ENCODE measurements around the gene DNA2.
"Not testable (repeated sequence)": the region's sequence is repeated elsewhere in the genome, so short reads cannot be mapped to it uniquely, and the experiment has no call there.

The DNA2 gene

GRCh38 chr10:68516216-68516615 is 44.4 kb upstream of the DNA2 start:
- not testable (repeated sequence) for H2AFZ ChIP-seq (ENCODE audit: insufficient read depth, low read length, poor library complexity); H2BK5ac ChIP-seq (ENCODE audit: low read depth, low read length, poor library complexity); H3K27ac ChIP-seq (ENCODE audit: low read depth, low read length); H3K79me1 ChIP-seq (ENCODE audit: low read length); H3K4me1 ChIP-seq (ENCODE audit: control insufficient read depth in 1 of 2, insufficient read depth in 2 of 2, low read length in 2 of 2); H4K12ac ChIP-seq (ENCODE audit: low read depth, low read length); H2BK12ac ChIP-seq (ENCODE audit: low read length); H2BK120ac ChIP-seq (ENCODE audit: insufficient read depth, low read length, poor library complexity); H3K79me2 ChIP-seq (ENCODE audit: control insufficient read depth, insufficient read depth, low read length, poor library complexity); H3K14ac ChIP-seq (ENCODE audit: low read length); H2AK5ac ChIP-seq (ENCODE audit: low read length); H3K9me3 ChIP-seq (ENCODE audit: insufficient read depth, low read depth, low read length); H3K27me3 ChIP-seq (ENCODE audit: insufficient read depth, low read length); H3K9ac ChIP-seq (ENCODE audit: low read length); H4K8ac ChIP-seq (ENCODE audit: low read depth, low read length); H3K36me3 ChIP-seq (ENCODE audit: control insufficient read depth in 1 of 2, insufficient read depth in 2 of 2, low read length in 2 of 2); H3K23ac ChIP-seq (ENCODE audit: low read length); H3K4ac ChIP-seq (ENCODE audit: low read depth, low read length); DNase-seq; H3K18ac ChIP-seq (ENCODE audit: low read length); H3K4me3 ChIP-seq (ENCODE audit: low read depth, low read length); H4K91ac ChIP-seq (ENCODE audit: low read depth, low read length); H3K4me2 ChIP-seq (ENCODE audit: low read length)
- WGBS (ENCODE audit: extremely low coverage, insufficient coverage, insufficient read length): no CpG with 5 or more reads among the region's 2 CpGs

- H3K79me2 ChIP-seq (ENCODE audit: control insufficient read depth, insufficient read depth, low read length, poor library complexity): no peaks in the 10 kb centered on the region
- no peak overlapping the region for H2AK5ac ChIP-seq (ENCODE audit: low read length)
- DNase-seq: no peak
- H3K27me3 ChIP-seq (ENCODE audit: insufficient read depth, low read length): no peaks in the 10 kb centered on the region
- H3K9me3 ChIP-seq (ENCODE audit: insufficient read depth, low read depth, low read length): no peaks in the 10 kb centered on the region
- no peak overlapping the region for H3K18ac ChIP-seq (ENCODE audit: low read length)
- no peak overlapping the region for H3K4ac ChIP-seq (ENCODE audit: low read depth, low read length)
- H2BK12ac ChIP-seq (ENCODE audit: low read length): no peak overlapping the region
- H2BK5ac ChIP-seq (ENCODE audit: low read depth, low read length, poor library complexity): no peak overlapping the region
- no peak overlapping the region for H4K8ac ChIP-seq (ENCODE audit: low read depth, low read length)
- H3K9ac ChIP-seq (ENCODE audit: low read length): no peak overlapping the region
- H4K91ac ChIP-seq (ENCODE audit: low read depth, low read length): no peak overlapping the region
- H3K4me2 ChIP-seq (ENCODE audit: low read length): no peak overlapping the region
- H3K4me3 ChIP-seq (ENCODE audit: low read depth, low read length): no peak overlapping the region
- no peak overlapping the region for H2BK120ac ChIP-seq (ENCODE audit: insufficient read depth, low read length, poor library complexity)
- H3K14ac ChIP-seq (ENCODE audit: low read length): no peak overlapping the region
- H3K23ac ChIP-seq (ENCODE audit: low read length): no peak overlapping the region
- H2AFZ ChIP-seq (ENCODE audit: insufficient read depth, low read length, poor library complexity): no peak overlapping the region
- no peaks in the 10 kb centered on the region for H3K4me1 ChIP-seq (ENCODE audit: control insufficient read depth in 1 of 2, insufficient read depth in 2 of 2, low read length in 2 of 2)
- no peak overlapping the region for H4K12ac ChIP-seq (ENCODE audit: low read depth, low read length)
- no peaks in the 10 kb centered on the region for H3K79me1 ChIP-seq (ENCODE audit: low read length)
- H3K36me3 ChIP-seq (ENCODE audit: control insufficient read depth in 1 of 2, insufficient read depth in 2 of 2, low read length in 2 of 2): peaks cover 4 to 7% of the 10 kb centered on the region in 2 experiments
- H3K27ac ChIP-seq (ENCODE audit: low read depth, low read length): no peak overlapping the region
- WGBS (ENCODE audit: extremely low coverage, insufficient coverage, insufficient read length): no CpG with 5 or more reads among the region's 6 CpGs
Observed at GRCh38 chr10:68508090-68508489, 36.3 kb upstream of the DNA2 start.

- Histone ChIP-seq H3K4me1 (ENCODE audit: control insufficient read depth in 1 of 2, insufficient read depth in 2 of 2, low read length in 2 of 2) (no peaks in the 10 kb centered on the region), H2BK120ac (ENCODE audit: insufficient read depth, low read length, poor library complexity) (no peak overlapping the region), H3K14ac (ENCODE audit: low read length) (no peak overlapping the region), H4K12ac (ENCODE audit: low read depth, low read length) (no peak overlapping the region), H3K4me3 (ENCODE audit: low read depth, low read length) (no peak overlapping the region), H2BK12ac (ENCODE audit: low read length) (no peak overlapping the region), H3K23ac (ENCODE audit: low read length) (no peak overlapping the region), H3K27ac (ENCODE audit: low read depth, low read length) (no peak overlapping the region), H3K9me3 (ENCODE audit: insufficient read depth, low read depth, low read length) (no peaks in the 10 kb centered on the region), H4K8ac (ENCODE audit: low read depth, low read length) (no peak overlapping the region), H3K27me3 (ENCODE audit: insufficient read depth, low read length) (no peaks in the 10 kb centered on the region), H3K79me1 (ENCODE audit: low read length) (no peaks in the 10 kb centered on the region), H2AFZ (ENCODE audit: insufficient read depth, low read length, poor library complexity) (no peak overlapping the region), H2AK5ac (ENCODE audit: low read length) (no peak overlapping the region), H3K9ac (ENCODE audit: low read length) (no peak overlapping the region), H3K36me3 (ENCODE audit: control insufficient read depth in 1 of 2, insufficient read depth in 2 of 2, low read length in 2 of 2) (peaks cover 6 to 8% of the 10 kb centered on the region in 2 experiments), H4K91ac (ENCODE audit: low read depth, low read length) (no peak overlapping the region), H3K79me2 (ENCODE audit: control insufficient read depth, insufficient read depth, low read length, poor library complexity) (no peaks in the 10 kb centered on the region), H3K4me2 (ENCODE audit: low read length) (no peak overlapping the region), H3K18ac (ENCODE audit: low read length) (no peak overlapping the region), H3K4ac (ENCODE audit: low read depth, low read length) (no peak overlapping the region), H2BK5ac (ENCODE audit: low read depth, low read length, poor library complexity) (no peak overlapping the region)
- no peak for DNase-seq
- no CpG with 5 or more reads among the region's 5 CpGs for WGBS (ENCODE audit: extremely low coverage, insufficient coverage, insufficient read length)
Observed at GRCh38 chr10:68506411-68506810, 34.6 kb upstream of the DNA2 start.

- Histone ChIP-seq H3K4me3 (ENCODE audit: low read depth, low read length) (no peak overlapping the region), H3K4me1 (ENCODE audit: control insufficient read depth in 1 of 2, insufficient read depth in 2 of 2, low read length in 2 of 2) (no peaks in the 10 kb centered on the region), H3K27ac (ENCODE audit: low read depth, low read length) (no peak overlapping the region), H3K9ac (ENCODE audit: low read length) (no peak overlapping the region), H3K79me2 (ENCODE audit: control insufficient read depth, insufficient read depth, low read length, poor library complexity) (no peaks in the 10 kb centered on the region), H2BK12ac (ENCODE audit: low read length) (no peak overlapping the region), H3K36me3 (ENCODE audit: control insufficient read depth in 1 of 2, insufficient read depth in 2 of 2, low read length in 2 of 2) (peaks cover 17 to 22% of the 10 kb centered on the region in 2 experiments), H2AK5ac (ENCODE audit: low read length) (no peak overlapping the region), H2BK120ac (ENCODE audit: insufficient read depth, low read length, poor library complexity) (no peak overlapping the region), H3K9me3 (ENCODE audit: insufficient read depth, low read depth, low read length) (no peaks in the 10 kb centered on the region), H4K91ac (ENCODE audit: low read depth, low read length) (no peak overlapping the region), H3K4me2 (ENCODE audit: low read length) (no peak overlapping the region), H2AFZ (ENCODE audit: insufficient read depth, low read length, poor library complexity) (no peak overlapping the region), H3K27me3 (ENCODE audit: insufficient read depth, low read length) (no peaks in the 10 kb centered on the region), H2BK5ac (ENCODE audit: low read depth, low read length, poor library complexity) (no peak overlapping the region), H3K79me1 (ENCODE audit: low read length) (no peaks in the 10 kb centered on the region), H3K4ac (ENCODE audit: low read depth, low read length) (no peak overlapping the region), H3K14ac (ENCODE audit: low read length) (no peak overlapping the region), H4K8ac (ENCODE audit: low read depth, low read length) (no peak overlapping the region), H3K23ac (ENCODE audit: low read length) (no peak overlapping the region), H4K12ac (ENCODE audit: low read depth, low read length) (no peak overlapping the region), H3K18ac (ENCODE audit: low read length) (no peak overlapping the region)
- WGBS (ENCODE audit: extremely low coverage, insufficient coverage, insufficient read length): no CpG with 5 or more reads among the region's 1 CpG
- DNase-seq: no peak
Observed at GRCh38 chr10:68502846-68503245, 31.1 kb upstream of the DNA2 start.

Measured in trophoblast cell (in vitro differentiated cells and primary cell).